DND-41 (cell line): ENCODE measurements around the gene TTC28.

Experiments
- ATAC-seq: fragments of 200-7000 bp; cut with Tn5 transposase; 3 replicates; pipeline ENCODE4 v1.9.1; 2021; ENCODE audit warnings: low read depth; ENCODE audit not compliant: insufficient read depth
- DNase-seq: peaks from one replicate; pipeline ENCODE4 v3.0.0-alpha.2; 2020
- H2AFZ ChIP-seq: 2 replicates; pipeline ENCODE4 v1.6.0; 2012; ENCODE audit warnings: low read depth, low read length
- H3K27ac ChIP-seq: 2 replicates; pipeline ENCODE4 v1.5.1; 2012; ENCODE audit warnings: low read length, inconsistent platforms
- H3K27me3 ChIP-seq: fragments of 200-600 bp; sonication (generic); 2 replicates; pipeline ENCODE4 v1.6.0; 2012; ENCODE audit warnings: low read length, mild to moderate bottlenecking, inconsistent platforms; ENCODE audit not compliant: insufficient read depth, poor library complexity
- H3K36me3 ChIP-seq: 2 replicates; pipeline ENCODE4 v1.5.1; 2012; ENCODE audit warnings: low read length, inconsistent platforms; ENCODE audit not compliant: insufficient read depth
- H3K4me1 ChIP-seq: 2 replicates; pipeline ENCODE4 v1.5.1; 2012; ENCODE audit warnings: mild to moderate bottlenecking, low read length; ENCODE audit not compliant: insufficient read depth
- H3K4me2 ChIP-seq: 2 replicates; pipeline ENCODE4 v1.6.0; 2012; ENCODE audit warnings: mild to moderate bottlenecking, moderate library complexity, low read length, inconsistent platforms; ENCODE audit not compliant: insufficient read depth
- H3K4me3 ChIP-seq, 2 experiments: fragments of 200-600 bp in 1 of 2; shearing (Covaris generic) in 1 of 2; 2 replicates each; pipeline ENCODE4 v1.5.1; 2012 to 2016; ENCODE audit warnings: inconsistent platforms in 2 of 2, low read length in 2 of 2, mild to moderate bottlenecking in 2 of 2, low read depth in 1 of 2, moderate library complexity in 1 of 2
- H3K79me2 ChIP-seq: 2 replicates; pipeline ENCODE4 v1.6.0; 2012; ENCODE audit warnings: low read length, inconsistent platforms; ENCODE audit not compliant: insufficient read depth
- H3K9ac ChIP-seq: 2 replicates; pipeline ENCODE4 v1.6.0; 2012; ENCODE audit warnings: low read depth, mild to moderate bottlenecking, inconsistent platforms, low read length, moderate library complexity
- H3K9me3 ChIP-seq: 2 replicates; pipeline ENCODE4 v1.5.1; 2012; ENCODE audit warnings: low read length, moderate library complexity, mild to moderate bottlenecking, inconsistent platforms; ENCODE audit not compliant: insufficient read depth, severe bottlenecking
- H4K20me1 ChIP-seq: 2 replicates; pipeline ENCODE4 v1.6.0; 2012; ENCODE audit warnings: low read length; ENCODE audit not compliant: insufficient read depth
- CTCF ChIP-seq: IDR thresholded peaks from 2 replicates; pipeline ENCODE4 v1.5.1; 2012; ENCODE audit warnings: borderline replicate concordance, low read length, moderate library complexity, mild to moderate bottlenecking; ENCODE audit not compliant: poor library complexity, severe bottlenecking; ENCODE audit errors: extremely low read depth
- EZH2 ChIP-seq: IDR thresholded peaks from 3 replicates; pipeline ENCODE4 v1.6.1; 2012; ENCODE audit warnings: borderline replicate concordance, low read depth, mild to moderate bottlenecking, moderate library complexity, low read length, inconsistent platforms; ENCODE audit not compliant: severe bottlenecking

Gene TTC28

GRCh38 chr22:28710576-28711191 is 31.0 kb upstream of the TTC28 start:
- Histone ChIP-seq H4K20me1 (peaks cover 4% of the 10 kb centered on the region; the same call in 1 of the 2 replicates), H3K9ac (no peak overlapping the region), H3K9me3 (no peaks in the 10 kb centered on the region), H3K79me2 (no peaks in the 10 kb centered on the region), H3K4me2 (no peak overlapping the region), H3K4me3 (no peak overlapping the region), H3K27ac (no peak overlapping the region), H3K4me1 (no peaks in the 10 kb centered on the region), H3K27me3 (no peaks in the 10 kb centered on the region), H3K36me3 (peaks cover 72% of the 10 kb centered on the region), H2AFZ (no peak overlapping the region)
- DNase-seq (no peak), ATAC-seq (no peak)
- no peak for TF ChIP-seq CTCF
- TF ChIP-seq EZH2: no peak

- no peak overlapping the region for H3K4me3 ChIP-seq
- H3K27me3 ChIP-seq: no peaks in the 10 kb centered on the region
- no peaks in the 10 kb centered on the region for H3K4me1 ChIP-seq
- H3K9me3 ChIP-seq: no peaks in the 10 kb centered on the region
- H2AFZ ChIP-seq: no peak overlapping the region
- H3K9ac ChIP-seq: no peak overlapping the region
- no peak overlapping the region for H3K27ac ChIP-seq
- H4K20me1 ChIP-seq: peaks cover 4% of the 10 kb centered on the region; the same call in 1 of the 2 replicates
- no peak for DNase-seq
- no peak for ATAC-seq
- H3K4me2 ChIP-seq: no peak overlapping the region
- TF ChIP-seq CTCF (no peak), EZH2 (no peak)
- peaks cover 70% of the 10 kb centered on the region for H3K36me3 ChIP-seq
- H3K79me2 ChIP-seq: no peaks in the 10 kb centered on the region
These were observed 30.5 kb upstream of the TTC28 start for GRCh38 chr22:28710107-28710506.

GRCh38 chr22:28706845-28707244 is 27.2 kb upstream of the TTC28 start:
- TF ChIP-seq CTCF (no peak), EZH2 (no peak)

GRCh38 chr22:28703436-28703835 is 23.8 kb upstream of the TTC28 start:
- ATAC-seq: no peak
- no peak for TF ChIP-seq EZH2
- TF ChIP-seq CTCF: no peak

More at GRCh38 chr22:28706845-28707244, 27.2 kb upstream of the TTC28 start:
- H3K36me3 ChIP-seq: peaks cover 77% of the 10 kb centered on the region
- no peaks in the 10 kb centered on the region for H3K27me3 ChIP-seq
- no peak for DNase-seq
- ATAC-seq: no peak
- H2AFZ ChIP-seq: no peak overlapping the region
- no peaks in the 10 kb centered on the region for H4K20me1 ChIP-seq
- H3K4me1 ChIP-seq: no peaks in the 10 kb centered on the region
- no peaks in the 10 kb centered on the region for H3K9me3 ChIP-seq
- no peak overlapping the region for H3K4me3 ChIP-seq
- H3K79me2 ChIP-seq: no peaks in the 10 kb centered on the region
- H3K4me2 ChIP-seq: no peak overlapping the region
- H3K9ac ChIP-seq: no peak overlapping the region
- H3K27ac ChIP-seq: no peak overlapping the region

More at GRCh38 chr22:28703436-28703835, 23.8 kb upstream of the TTC28 start:
- Histone ChIP-seq H3K36me3 (peaks cover 71% of the 10 kb centered on the region), H3K9me3 (no peaks in the 10 kb centered on the region), H3K9ac (no peak overlapping the region), H4K20me1 (peaks cover 8% of the 10 kb centered on the region; the same call in 1 of the 2 replicates), H3K27ac (no peak overlapping the region), H2AFZ (no peak overlapping the region), H3K79me2 (no peaks in the 10 kb centered on the region), H3K4me3 (no peak overlapping the region), H3K27me3 (no peaks in the 10 kb centered on the region), H3K4me2 (no peak overlapping the region), H3K4me1 (no peaks in the 10 kb centered on the region)
- DNase-seq: no peak
